HG03469 (cell line): Measurements from ENCODE around the gene EN2.

Experiments
- ATAC-seq: cut with Tn5 transposase; IDR thresholded peaks from one replicate; pipeline ENCODE4 v1.9.1; 2021; ENCODE audit warnings: mild to moderate bottlenecking, moderate library complexity, moderate number of reproducible peaks; ENCODE audit not compliant: unreplicated experiment

EN2 gene

GRCh38 chr7:155484483-155485399, 26.8 kb downstream of the EN2 start:
- ATAC-seq: no peak

- ATAC-seq: no peak
Observed at GRCh38 chr7:155486783-155487508, 29.0 kb downstream of the EN2 start.

GRCh38 chr7:155487509-155488482, 29.9 kb downstream of the EN2 start:
- ATAC-seq: no peak

GRCh38 chr7:155488483-155489127, 30.7 kb downstream of the EN2 start:
- no peak for ATAC-seq

- no peak for ATAC-seq
Observed at GRCh38 chr7:155489158-155489840, 31.4 kb downstream of the EN2 start.

GRCh38 chr7:155489862-155490696, 32.1 kb downstream of the EN2 start:
- ATAC-seq: peak; percentile 14

- ATAC-seq: peak; percentile 79
Observed at GRCh38 chr7:155490697-155491628, 33.0 kb downstream of the EN2 start.

GRCh38 chr7:155491812-155492211, 33.9 kb downstream of the EN2 start:
- ATAC-seq: no peak

GRCh38 chr7:155493744-155494538, 36.0 kb downstream of the EN2 start:
- ATAC-seq: no peak

- no peak for ATAC-seq
Observed at GRCh38 chr7:155494551-155494950, 36.6 kb downstream of the EN2 start.

- ATAC-seq: no peak
Observed at GRCh38 chr7:155495440-155496248, 37.7 kb downstream of the EN2 start.

GRCh38 chr7:155496267-155497005, 38.5 kb downstream of the EN2 start:
- no peak for ATAC-seq

GRCh38 chr7:155497149-155497901, 39.4 kb downstream of the EN2 start:
- no peak for ATAC-seq

GRCh38 chr7:155505422-155505793, 47.5 kb downstream of the EN2 start:
- no peak for ATAC-seq

GRCh38 chr7:155506854-155507337, 49.0 kb downstream of the EN2 start:
- ATAC-seq: no peak
